ENCODE measurements around the gene LARGE2. TPM values are rescaled to one million over a fixed set of nuclear protein-coding genes. Genes with fewer than 3 reads are reported as not detected.

Gene LARGE2
- total RNA-seq, 1 donor = not detected

DNA sequence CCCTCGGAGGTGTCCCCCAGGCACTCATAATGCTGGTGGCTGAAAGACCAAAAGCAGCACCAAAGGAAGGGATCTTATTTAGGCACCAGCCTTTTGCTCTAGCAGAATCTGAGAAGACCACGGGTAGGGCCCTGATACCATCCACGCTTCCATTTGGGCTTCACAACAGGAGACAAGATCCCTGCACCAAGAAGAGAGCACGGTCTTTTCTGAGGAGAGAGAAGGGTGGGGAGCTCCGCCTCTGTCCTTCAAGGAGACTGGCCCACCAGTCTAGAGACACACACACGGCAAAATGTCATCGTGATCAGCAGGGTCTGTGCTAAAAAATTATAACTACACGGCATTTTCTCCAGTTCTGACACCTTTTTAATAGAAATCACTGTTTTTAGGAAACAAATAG is 9.8 kb downstream of the LARGE2 start:
- TF ChIP-seq, protein P1, sequence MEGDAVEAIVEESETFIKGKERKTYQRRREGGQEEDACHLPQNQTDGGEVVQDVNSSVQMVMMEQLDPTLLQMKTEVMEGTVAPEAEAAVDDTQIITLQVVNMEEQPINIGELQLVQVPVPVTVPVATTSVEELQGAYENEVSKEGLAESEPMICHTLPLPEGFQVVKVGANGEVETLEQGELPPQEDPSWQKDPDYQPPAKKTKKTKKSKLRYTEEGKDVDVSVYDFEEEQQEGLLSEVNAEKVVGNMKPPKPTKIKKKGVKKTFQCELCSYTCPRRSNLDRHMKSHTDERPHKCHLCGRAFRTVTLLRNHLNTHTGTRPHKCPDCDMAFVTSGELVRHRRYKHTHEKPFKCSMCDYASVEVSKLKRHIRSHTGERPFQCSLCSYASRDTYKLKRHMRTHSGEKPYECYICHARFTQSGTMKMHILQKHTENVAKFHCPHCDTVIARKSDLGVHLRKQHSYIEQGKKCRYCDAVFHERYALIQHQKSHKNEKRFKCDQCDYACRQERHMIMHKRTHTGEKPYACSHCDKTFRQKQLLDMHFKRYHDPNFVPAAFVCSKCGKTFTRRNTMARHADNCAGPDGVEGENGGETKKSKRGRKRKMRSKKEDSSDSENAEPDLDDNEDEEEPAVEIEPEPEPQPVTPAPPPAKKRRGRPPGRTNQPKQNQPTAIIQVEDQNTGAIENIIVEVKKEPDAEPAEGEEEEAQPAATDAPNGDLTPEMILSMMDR (IDR thresholded peaks at IDR 0.05; ENCODE audit: extremely low read depth, low read depth, low read length) = no peak
- H4K20me1 ChIP-seq (ENCODE audit: insufficient read depth, low read length) = peaks cover 9% of the 10 kb centered on the region
- no peak overlapping the region for H3K4me3 ChIP-seq (ENCODE audit: insufficient read depth, low read length)
- no peaks in the 10 kb centered on the region for H3K9me3 ChIP-seq (ENCODE audit: low read depth, low read length)
- H3K27me3 ChIP-seq (ENCODE audit: insufficient read depth, low read length) = no peaks in the 10 kb centered on the region
- peaks cover 32% of the 10 kb centered on the region for H3K36me3 ChIP-seq (ENCODE audit: insufficient read depth, low read length)
- H3K27ac ChIP-seq (ENCODE audit: low read depth, low read length) = no peak overlapping the region
- no peak overlapping the region for H3K4me2 ChIP-seq (ENCODE audit: insufficient read depth, low read length)
- H3K4me1 ChIP-seq (ENCODE audit: insufficient read depth, low read length) = no peaks in the 10 kb centered on the region
- H2AFZ ChIP-seq (ENCODE audit: low read length) = no peak overlapping the region
- no peaks in the 10 kb centered on the region for H3K79me2 ChIP-seq (ENCODE audit: insufficient read depth, low read length)
- no peak for DNase-seq (ENCODE audit: insufficient read length, low spot score, missing footprints)

DNA sequence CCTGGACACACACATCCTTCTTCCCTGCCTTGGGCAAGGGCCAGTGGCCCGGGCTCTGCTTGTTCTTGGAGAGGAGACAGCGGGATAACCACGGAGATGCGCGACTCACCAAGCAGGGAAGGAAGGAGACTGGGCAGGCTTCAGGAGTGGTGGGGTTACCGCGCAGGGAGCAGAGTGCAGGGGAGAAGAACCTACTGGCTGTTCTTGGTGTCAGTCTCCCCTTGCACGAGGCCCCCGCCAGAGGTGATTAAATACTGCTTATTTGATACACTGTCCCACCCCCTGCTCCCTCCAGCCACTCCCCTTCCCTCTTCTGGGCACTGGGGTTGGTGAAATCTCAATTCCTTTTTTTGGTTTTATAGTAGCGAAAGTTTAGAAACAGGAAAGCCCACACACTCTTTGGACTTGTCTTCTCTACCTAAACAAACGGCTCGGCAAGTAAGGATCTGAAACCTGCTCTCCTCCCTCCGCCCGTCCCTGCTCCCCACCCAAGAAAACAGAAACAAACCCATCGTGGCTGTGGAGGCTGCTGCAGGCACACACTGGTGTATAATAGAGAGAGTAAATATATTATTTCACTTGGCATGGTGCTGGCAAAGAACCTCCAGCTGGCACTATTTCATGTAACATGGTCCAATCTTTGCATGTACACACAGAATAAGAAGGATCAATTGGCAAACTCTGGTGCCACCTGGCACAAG is 10.8 kb downstream of the LARGE2 start:
- Histone ChIP-seq H3K9me3 (ENCODE audit: low read depth, low read length) (no peaks in the 10 kb centered on the region), H3K36me3 (ENCODE audit: insufficient read depth, low read length) (peaks cover 40% of the 10 kb centered on the region), H3K4me2 (ENCODE audit: insufficient read depth, low read length) (no peak overlapping the region), H3K4me1 (ENCODE audit: insufficient read depth, low read length) (no peaks in the 10 kb centered on the region), H3K27ac (ENCODE audit: low read depth, low read length) (no peak overlapping the region), H3K4me3 (ENCODE audit: insufficient read depth, low read length) (no peak overlapping the region), H4K20me1 (ENCODE audit: insufficient read depth, low read length) (peaks cover 12% of the 10 kb centered on the region), H3K79me2 (ENCODE audit: insufficient read depth, low read length) (no peaks in the 10 kb centered on the region), H3K27me3 (ENCODE audit: insufficient read depth, low read length) (no peaks in the 10 kb centered on the region), H2AFZ (ENCODE audit: low read length) (no peak overlapping the region)
- DNase-seq (ENCODE audit: insufficient read length, low spot score, missing footprints) = peak; percentile 71
- TF ChIP-seq, protein P1 (IDR thresholded peaks at IDR 0.05; ENCODE audit: extremely low read depth, low read depth, low read length) = no peak

DNA sequence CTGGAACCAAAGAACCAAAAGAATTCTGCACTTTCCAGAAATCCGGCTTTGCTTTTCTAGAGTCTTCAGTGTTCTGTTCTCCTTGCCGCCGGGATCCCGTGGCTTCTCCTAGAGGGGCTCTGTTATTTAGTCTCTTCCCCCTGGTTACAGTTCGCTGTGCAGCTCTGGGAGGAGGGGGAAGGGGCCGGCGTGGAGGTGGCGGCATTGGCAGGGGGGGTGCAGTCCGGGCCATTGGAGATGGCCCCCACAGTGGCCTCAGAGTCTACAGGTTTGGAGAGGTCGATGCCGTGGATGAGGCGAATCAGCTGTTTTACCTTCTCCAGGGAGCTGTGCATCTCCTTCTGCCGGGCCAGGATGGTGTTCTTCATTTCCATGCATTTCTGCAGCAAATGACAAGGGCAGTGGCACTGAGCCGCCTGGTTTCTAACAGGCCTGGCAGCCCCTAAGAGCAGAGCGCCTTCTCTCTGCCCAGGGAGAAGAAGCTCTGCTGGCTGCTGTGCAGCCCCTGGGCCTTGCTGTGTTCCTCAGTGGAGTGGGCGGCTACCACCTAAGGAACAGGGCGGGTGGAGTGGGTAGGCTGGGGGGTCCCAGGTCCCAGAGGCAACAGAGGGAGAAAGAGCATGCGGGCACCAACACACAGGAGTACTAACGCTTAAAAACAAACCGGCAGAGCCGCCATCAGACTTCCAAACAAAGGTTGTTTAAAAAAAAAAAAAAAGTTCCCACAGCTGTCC is 11.6 kb downstream of the LARGE2 start:
- Histone ChIP-seq H3K4me3 (ENCODE audit: insufficient read depth, low read length) (no peak overlapping the region), H4K20me1 (ENCODE audit: insufficient read depth, low read length) (peaks cover 12% of the 10 kb centered on the region), H3K4me1 (ENCODE audit: insufficient read depth, low read length) (no peaks in the 10 kb centered on the region), H3K4me2 (ENCODE audit: insufficient read depth, low read length) (no peak overlapping the region), H3K79me2 (ENCODE audit: insufficient read depth, low read length) (no peaks in the 10 kb centered on the region), H3K36me3 (ENCODE audit: insufficient read depth, low read length) (peaks cover 42% of the 10 kb centered on the region), H3K27me3 (ENCODE audit: insufficient read depth, low read length) (no peaks in the 10 kb centered on the region), H3K27ac (ENCODE audit: low read depth, low read length) (no peak overlapping the region), H3K9me3 (ENCODE audit: low read depth, low read length) (no peaks in the 10 kb centered on the region), H2AFZ (ENCODE audit: low read length) (no peak overlapping the region)
- peak; percentile 61 for DNase-seq (ENCODE audit: insufficient read length, low spot score, missing footprints)
- TF ChIP-seq, protein P1 (IDR thresholded peaks at IDR 0.05; ENCODE audit: extremely low read depth, low read depth, low read length) = no peak

DNA sequence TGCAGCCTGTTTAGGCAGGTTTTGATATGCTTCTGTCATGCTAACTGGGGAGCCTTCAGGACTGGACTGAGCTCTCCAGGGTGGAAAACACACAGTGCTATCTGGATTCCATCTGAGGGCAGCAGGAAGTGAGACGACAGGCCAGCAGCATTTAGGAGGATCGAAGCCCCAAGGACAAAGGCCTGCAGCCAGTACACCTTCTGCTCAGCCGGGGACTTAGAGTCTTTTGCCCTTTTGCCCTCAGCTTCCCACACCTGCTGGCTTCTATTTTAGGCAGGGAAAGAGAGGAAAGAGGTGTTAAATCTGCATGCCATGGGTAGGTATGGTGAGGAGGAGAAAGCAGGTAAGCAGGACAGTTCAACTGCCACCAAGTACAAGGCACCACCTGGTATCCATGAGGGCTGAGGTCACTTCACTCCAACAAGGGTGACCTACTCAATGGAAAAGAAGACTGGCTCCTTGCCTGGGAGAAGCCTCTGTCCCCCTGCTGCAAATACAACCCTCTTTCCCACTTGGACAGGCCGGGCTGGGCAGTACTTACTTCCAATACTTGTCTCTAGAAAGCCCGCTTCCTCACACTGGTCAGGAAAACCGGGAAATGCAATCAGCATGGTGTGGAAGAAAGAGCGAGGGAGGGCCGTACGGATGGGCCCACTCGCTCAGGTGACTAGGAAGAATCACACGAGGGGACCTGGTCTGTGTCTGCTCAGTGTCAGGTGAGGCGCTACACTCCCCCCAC is 12.3 kb downstream of the LARGE2 start:
- H3K36me3 ChIP-seq (ENCODE audit: insufficient read depth, low read length) = peaks cover 42% of the 10 kb centered on the region
- peaks cover 12% of the 10 kb centered on the region for H4K20me1 ChIP-seq (ENCODE audit: insufficient read depth, low read length)
- no peak overlapping the region for H2AFZ ChIP-seq (ENCODE audit: low read length)
- no peaks in the 10 kb centered on the region for H3K9me3 ChIP-seq (ENCODE audit: low read depth, low read length)
- no peak overlapping the region for H3K4me3 ChIP-seq (ENCODE audit: insufficient read depth, low read length)
- H3K4me1 ChIP-seq (ENCODE audit: insufficient read depth, low read length) = no peaks in the 10 kb centered on the region
- DNase-seq (ENCODE audit: insufficient read length, low spot score, missing footprints) = no peak
- no peaks in the 10 kb centered on the region for H3K79me2 ChIP-seq (ENCODE audit: insufficient read depth, low read length)
- TF ChIP-seq, protein P1 (IDR thresholded peaks at IDR 0.05; ENCODE audit: extremely low read depth, low read depth, low read length) = no peak
- no peak overlapping the region for H3K4me2 ChIP-seq (ENCODE audit: insufficient read depth, low read length)
- H3K27me3 ChIP-seq (ENCODE audit: insufficient read depth, low read length) = no peaks in the 10 kb centered on the region
- no peak overlapping the region for H3K27ac ChIP-seq (ENCODE audit: low read depth, low read length)

Measured in osteoblast (primary cell).